Stimulated activated CD4-positive, alpha-beta T cell treated with anti-CD3 and anti-CD28 coated beads, Interleukin-12 subunit alpha, Interleukin-12 subunit beta, amount 100 ng/mL, for 48 hours (primary cell): ENCODE measurements around the gene AP4S1.

Experiments used
- DNase-seq, 3 donors: peaks; one replicate each; pipeline ENCODE4 v3.0.0-alpha.2; 2020; ENCODE audit warnings: low read depth in 2 of 3, low spot score in 1 of 3

Gene AP4S1

GRCh38 chr14:31006703-31007102, 18.7 kb upstream of the AP4S1 start:
- DNase-seq, result no peak

- no peak for DNase-seq
These were observed 15.4 kb upstream of the AP4S1 start for GRCh38 chr14:31009836-31010574.

- no peak for DNase-seq
These were observed 14.5 kb upstream of the AP4S1 start for GRCh38 chr14:31010935-31011334.

- no peak for DNase-seq
These were observed 11.6 kb upstream of the AP4S1 start for GRCh38 chr14:31013841-31014240.

- DNase-seq, result no peak
These were observed 7.3 kb upstream of the AP4S1 start for GRCh38 chr14:31018057-31018645.

- DNase-seq, result no peak
These were observed 4.4 kb upstream of the AP4S1 start for GRCh38 chr14:31020834-31021575.

- DNase-seq, result no peak
These were observed 3.9 kb upstream of the AP4S1 start for GRCh38 chr14:31021576-31021949.

GRCh38 chr14:31022386-31022785, 3.1 kb upstream of the AP4S1 start:
- DNase-seq, result no peak

- DNase-seq, result no peak
These were observed 1.4 kb upstream of the AP4S1 start for GRCh38 chr14:31024010-31024480.

- DNase-seq, result no peak
These were observed 677 bp upstream of the AP4S1 start for GRCh38 chr14:31024577-31025366.

- no peak for DNase-seq
These were observed 614 bp downstream of the AP4S1 start, which contains the start of gene STRN3 for GRCh38 chr14:31026077-31026449. Gene STRN3, minus strand, starts transcription at chr14:31026379. Its CDS starts 194 bp downstream, at chr14:31026185.

GRCh38 chr14:31026450-31027235, 1.2 kb downstream of the AP4S1 start:
- DNase-seq, result peak; percentile 84 to 89 (median 85)

GRCh38 chr14:31027847-31028246, 2.4 kb downstream of the AP4S1 start:
- DNase-seq, result no peak

GRCh38 chr14:31029016-31029970, 3.8 kb downstream of the AP4S1 start:
- no peak for DNase-seq

GRCh38 chr14:31030469-31030868, 5.0 kb downstream of the AP4S1 start:
- no peak for DNase-seq

- no peak for DNase-seq
These were observed 11.1 kb downstream of the AP4S1 start for GRCh38 chr14:31036552-31036951.

- DNase-seq, result no peak
These were observed 12.3 kb downstream of the AP4S1 start for GRCh38 chr14:31037709-31038221.

- no peak for DNase-seq
These were observed 13.2 kb downstream of the AP4S1 start for GRCh38 chr14:31038521-31039166.

- DNase-seq, result no peak
These were observed 16.9 kb downstream of the AP4S1 start for GRCh38 chr14:31042300-31042699.
